Endodermal cell (in vitro differentiated cells): ENCODE results near the gene GPC6. TPM values are rescaled to one million over a fixed set of nuclear protein-coding genes. Genes with fewer than 3 reads are reported as not detected.

Experiments used
- DNase-seq: peaks from one replicate; pipeline ENCODE4 v3.0.0-alpha.2; 2017
- H3K27ac ChIP-seq: 2 replicates; pipeline ENCODE4 v1.5.1; 2013; ENCODE audit warnings: mild to moderate bottlenecking, low read depth, low read length, moderate library complexity
- H3K27me3 ChIP-seq: 2 replicates; pipeline ENCODE4 v1.6.1; 2013; ENCODE audit warnings: mild to moderate bottlenecking, low read length, moderate library complexity; ENCODE audit not compliant: insufficient read depth, control insufficient read depth, poor library complexity, severe bottlenecking
- H3K36me3 ChIP-seq: 2 replicates; pipeline ENCODE4 v1.7.0; 2013; ENCODE audit warnings: mild to moderate bottlenecking, low read length, moderate library complexity; ENCODE audit not compliant: control insufficient read depth, insufficient read depth
- H3K4me1 ChIP-seq: one replicate; pipeline ENCODE4 v1.7.0; 2013; ENCODE audit warnings: low read length; ENCODE audit not compliant: control insufficient read depth, insufficient read depth
- H3K4me3 ChIP-seq: 2 replicates; pipeline ENCODE4 v1.5.1; 2013; ENCODE audit warnings: mild to moderate bottlenecking, low read length, moderate library complexity
- H3K9ac ChIP-seq: 2 replicates; pipeline ENCODE4 v1.6.1; 2013; ENCODE audit warnings: mild to moderate bottlenecking, low read length, moderate library complexity; ENCODE audit not compliant: poor library complexity, severe bottlenecking; ENCODE audit errors: extremely low read depth
- H3K9me3 ChIP-seq: 2 replicates; pipeline ENCODE4 v1.6.1; 2013; ENCODE audit warnings: mild to moderate bottlenecking, low read length, moderate library complexity; ENCODE audit not compliant: control insufficient read depth
- H3K27ac Mint-ChIP-seq: 2 replicates; pipeline ENCODE4 v1.8.0; 2020; ENCODE audit warnings: mixed read lengths
- H3K27me3 Mint-ChIP-seq: 2 replicates; pipeline ENCODE4 v1.8.0; 2021; ENCODE audit warnings: mild to moderate bottlenecking, mixed read lengths; ENCODE audit not compliant: insufficient read depth
- H3K36me3 Mint-ChIP-seq: 2 replicates; pipeline ENCODE4 v1.8.0; 2020; ENCODE audit warnings: low read depth, mixed read lengths
- H3K4me1 Mint-ChIP-seq: 2 replicates; pipeline ENCODE4 v1.8.0; 2020; ENCODE audit warnings: mixed read lengths
- H3K4me3 Mint-ChIP-seq: 2 replicates; pipeline ENCODE4 v1.8.0; 2020; ENCODE audit warnings: mild to moderate bottlenecking, moderate library complexity, mixed read lengths
- H3K9me3 Mint-ChIP-seq: 2 replicates; pipeline ENCODE4 v1.8.0; 2020; ENCODE audit warnings: mild to moderate bottlenecking, mixed read lengths
- CTCF ChIP-seq: fragments of 200-600 bp; sonication (generic); conservative IDR thresholded peaks from 2 replicates; pipeline ENCODE4 v1.5.0; 2021; ENCODE audit warnings: antibody characterized with exemption, mild to moderate bottlenecking
- WGBS, 2 experiments: methylation state at CpG; one replicate each; pipeline versions ENCODE4 v1.1.5 to v1.1.7; 2013; ENCODE audit warnings: missing lambda C conversion rate in 2 of 2, mixed read lengths in 1 of 2; ENCODE audit not compliant: insufficient coverage in 1 of 2, insufficient read length in 1 of 2; 5-methylcytosine and 5-hydroxymethylcytosine counted together
- total RNA-seq, 2 donors: library from RNA; stranded (reverse); fragmentation: NEBNext Ultra II Directional in 1 of 2; extraction: Animal tissue kit (Norgen Biotek cat#: 25700) in 1 of 2; gene quantifications; 2 replicates in 1 of 2; 3 replicates in 1 of 2; pipeline ENCODE4 v1.2.1, GENCODE V29; 2021

The GPC6 gene
- total RNA-seq, 2 donors from 2014 or later: 69.6 to 80.4 TPM

DNA sequence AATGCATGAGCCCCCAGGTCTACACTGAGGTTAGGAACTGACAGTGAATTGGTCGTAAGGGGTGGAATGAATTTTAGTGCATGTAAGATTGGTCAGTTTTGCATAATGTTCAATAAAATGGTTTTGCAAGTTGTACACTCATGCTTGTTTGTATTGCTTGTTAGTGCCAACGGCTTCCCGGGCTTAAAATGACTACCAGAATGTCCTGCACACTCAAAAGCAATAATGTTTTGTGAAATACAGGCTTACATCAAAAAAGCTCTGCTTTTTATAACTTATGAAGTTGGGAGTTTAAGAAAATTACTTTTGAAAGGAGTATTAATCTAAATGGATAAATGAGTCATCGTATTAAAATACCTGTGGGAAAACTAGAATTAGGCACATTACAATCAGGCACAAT is 112.9 kb downstream of the GPC6 start:
- WGBS, 2 experiments: 92 to 96% methylated on average over 3 to 4 of the region's 4 CpGs
- H3K27ac Mint-ChIP-seq: no peak overlapping the region
- H3K27me3 Mint-ChIP-seq: no peaks in the 10 kb centered on the region

GRCh38 chr13:93341517-93341916 is 114.9 kb downstream of the GPC6 start:
- Histone ChIP-seq H3K4me1 (peaks cover 6% of the 10 kb centered on the region), H3K27ac (no peak overlapping the region), H3K4me3 (no peak overlapping the region), H3K9ac (no peak overlapping the region), H3K9me3 (peaks cover 22% of the 10 kb centered on the region), H3K36me3 (peaks cover 11% of the 10 kb centered on the region), H3K27me3 (no peaks in the 10 kb centered on the region)
- Mint-ChIP-seq H3K36me3 (peaks cover 15% of the 10 kb centered on the region), H3K27ac (no peak overlapping the region), H3K4me1 (peaks cover 26% of the 10 kb centered on the region), H3K4me3 (no peak overlapping the region), H3K9me3 (peaks cover 14% of the 10 kb centered on the region), H3K27me3 (no peaks in the 10 kb centered on the region)
- no peak for TF ChIP-seq CTCF
- 97% methylated on average over 4 of the region's 4 CpGs; no CpG with 5 or more reads in 1 of the 2 experiments for WGBS, 2 experiments
- no peak for DNase-seq

More for the DNA sequence above, 112.9 kb downstream of the GPC6 start:
- Histone ChIP-seq H3K9ac (no peak overlapping the region), H3K27ac (no peak overlapping the region), H3K9me3 (peaks cover 27% of the 10 kb centered on the region), H3K27me3 (no peaks in the 10 kb centered on the region), H3K36me3 (peaks cover 19% of the 10 kb centered on the region), H3K4me3 (no peak overlapping the region), H3K4me1 (peaks cover 2% of the 10 kb centered on the region)
- Mint-ChIP-seq H3K4me1 (peaks cover 17% of the 10 kb centered on the region), H3K4me3 (no peak overlapping the region), H3K36me3 (peaks cover 17% of the 10 kb centered on the region), H3K9me3 (peaks cover 18% of the 10 kb centered on the region)
- DNase-seq: no peak
- no peak for TF ChIP-seq CTCF

- Histone ChIP-seq H3K9ac (no peak overlapping the region), H3K36me3 (peaks cover 16% of the 10 kb centered on the region), H3K9me3 (peaks cover 37% of the 10 kb centered on the region), H3K4me3 (no peak overlapping the region), H3K27ac (no peak overlapping the region), H3K27me3 (no peaks in the 10 kb centered on the region), H3K4me1 (peaks cover 6% of the 10 kb centered on the region)
- Mint-ChIP-seq H3K4me3 (no peak overlapping the region), H3K4me1 (peaks cover 24% of the 10 kb centered on the region), H3K9me3 (peaks cover 25% of the 10 kb centered on the region), H3K27me3 (no peaks in the 10 kb centered on the region), H3K36me3 (peaks cover 24% of the 10 kb centered on the region), H3K27ac (no peak overlapping the region)
- DNase-seq: no peak
- no peak for TF ChIP-seq CTCF
- WGBS, 2 experiments: 93 to 100% methylated on average over 3 to 4 of the region's 4 CpGs
These were observed 116.5 kb downstream of the GPC6 start for GRCh38 chr13:93343097-93343496.
